GM18517 (cell line): ENCODE measurements around the gene DARS1.
"Not testable (repeated sequence)": the region's sequence is repeated elsewhere in the genome, so short reads cannot be mapped to it uniquely, and the experiment has no call there.

ENCODE experiments used
- ATAC-seq: cut with Tn5 transposase; IDR thresholded peaks from one replicate; pipeline ENCODE4 v1.9.1; 2021; ENCODE audit warnings: mild to moderate bottlenecking, moderate library complexity; ENCODE audit not compliant: unreplicated experiment

DARS1 gene

DNA sequence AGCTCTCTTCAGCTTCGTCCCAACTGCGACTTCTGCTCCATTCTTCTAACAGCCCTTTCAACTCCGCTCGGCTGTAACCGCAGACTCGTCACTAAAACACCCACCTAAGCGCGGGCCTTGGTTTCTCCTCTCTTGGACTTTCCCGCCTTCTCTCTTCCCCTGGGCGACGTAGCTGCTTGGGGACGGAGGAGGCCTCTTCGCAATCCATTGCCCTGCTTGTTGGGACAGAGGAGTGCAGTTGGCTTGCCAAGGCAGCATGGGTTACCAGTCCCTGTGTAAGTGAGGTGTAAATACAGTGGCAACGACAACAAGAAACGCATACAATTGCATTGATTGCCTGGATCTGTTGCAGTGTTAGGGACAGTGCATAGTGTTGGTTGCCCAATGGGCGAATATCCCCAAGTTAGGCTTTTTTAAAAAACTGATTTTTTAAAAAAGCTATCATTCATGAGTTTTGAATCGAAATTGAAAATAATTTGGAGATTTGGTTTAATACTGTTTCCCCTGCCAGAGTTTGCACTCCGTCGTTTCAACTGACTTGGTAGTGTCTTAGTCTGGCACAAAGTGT is 484 bp upstream of the DARS1 start:
- peak; percentile 44 for ATAC-seq

DNA sequence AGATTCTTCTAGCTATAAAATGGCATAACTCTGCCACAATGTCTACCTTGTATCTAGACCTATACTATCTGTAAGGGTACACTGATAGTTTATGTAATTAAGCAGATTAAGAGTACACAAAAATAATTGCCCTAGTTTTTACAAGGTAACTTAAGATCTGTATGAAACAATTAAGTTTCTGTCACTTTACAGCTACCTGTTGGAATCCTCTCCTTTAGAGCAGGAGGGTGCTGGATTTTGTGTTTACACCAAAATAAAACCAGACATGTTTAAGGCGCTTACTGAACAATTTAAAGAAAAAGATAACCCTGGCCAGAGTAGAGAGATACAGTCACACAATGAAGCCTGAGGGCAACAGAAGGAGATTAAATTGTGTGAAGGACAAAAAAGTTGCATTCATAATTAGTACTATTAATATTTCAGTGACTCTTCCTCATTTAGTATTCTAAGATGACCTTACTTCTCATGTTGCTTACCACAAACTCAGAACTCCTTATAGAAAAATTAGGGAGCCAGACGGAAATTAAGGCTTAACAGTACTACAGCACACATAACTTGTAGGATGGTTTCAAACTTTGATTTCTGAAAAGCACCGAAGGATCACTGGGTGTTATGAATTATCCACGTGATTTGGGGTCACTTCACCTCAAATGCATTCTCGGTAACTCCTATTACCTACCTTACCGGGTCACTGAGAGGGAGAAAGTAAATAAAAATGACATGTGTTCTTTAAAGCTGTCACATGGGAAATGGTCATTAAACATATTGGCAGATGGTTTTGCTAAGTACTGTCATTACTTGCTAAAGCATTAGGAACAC is 1.0 kb downstream of the DARS1 start:
- peak; percentile 49 for ATAC-seq

DNA sequence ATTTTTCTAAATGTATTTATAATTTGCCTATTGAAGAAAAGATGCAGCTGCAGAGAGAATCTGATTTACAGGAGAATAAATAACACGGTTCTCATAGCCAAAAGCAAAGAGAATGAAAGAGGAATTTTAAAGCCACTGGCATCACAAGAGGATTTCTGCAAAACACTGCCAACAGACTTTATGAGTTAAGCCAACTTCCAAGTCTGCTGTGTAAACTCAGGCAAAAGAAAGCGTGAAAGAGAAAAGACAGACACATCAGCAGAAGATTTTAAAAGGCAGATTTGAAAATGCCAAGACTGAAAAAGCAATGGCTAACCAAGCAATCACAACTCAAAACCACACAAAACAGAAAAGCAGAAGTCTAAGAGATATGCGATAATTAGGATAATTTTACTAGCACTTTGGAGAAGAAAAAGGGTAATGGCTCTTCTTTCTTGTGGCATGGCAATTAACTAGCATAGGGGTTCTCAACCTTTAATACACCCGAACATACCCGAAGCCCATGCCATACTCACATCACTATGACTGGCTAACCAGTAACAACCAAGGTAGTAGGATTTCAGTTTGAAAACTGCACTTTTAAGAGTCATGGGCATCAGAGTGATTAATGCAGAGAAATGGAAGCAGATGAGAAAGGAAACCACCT is 4.9 kb downstream of the DARS1 start:
- no peak for ATAC-seq

DNA sequence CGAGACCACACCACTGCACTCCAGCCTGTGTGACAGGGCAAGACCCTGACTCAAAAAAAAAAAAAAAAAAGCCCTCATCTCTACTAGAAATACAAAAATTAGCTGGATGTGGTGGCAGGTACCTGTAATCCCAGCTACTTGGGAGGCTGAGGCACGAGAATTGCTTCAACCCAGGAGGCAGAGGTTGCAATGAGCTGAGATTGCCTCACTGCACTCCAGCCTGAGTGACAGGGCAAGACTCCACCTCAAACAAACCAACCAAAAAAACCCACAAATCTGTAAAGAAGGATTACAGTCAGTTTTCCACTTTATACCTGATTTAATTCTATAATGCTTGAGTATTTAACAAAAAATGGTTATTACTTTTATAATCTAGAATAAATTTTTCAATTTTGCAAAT is 9.7 kb downstream of the DARS1 start:
- no peak for ATAC-seq

DNA sequence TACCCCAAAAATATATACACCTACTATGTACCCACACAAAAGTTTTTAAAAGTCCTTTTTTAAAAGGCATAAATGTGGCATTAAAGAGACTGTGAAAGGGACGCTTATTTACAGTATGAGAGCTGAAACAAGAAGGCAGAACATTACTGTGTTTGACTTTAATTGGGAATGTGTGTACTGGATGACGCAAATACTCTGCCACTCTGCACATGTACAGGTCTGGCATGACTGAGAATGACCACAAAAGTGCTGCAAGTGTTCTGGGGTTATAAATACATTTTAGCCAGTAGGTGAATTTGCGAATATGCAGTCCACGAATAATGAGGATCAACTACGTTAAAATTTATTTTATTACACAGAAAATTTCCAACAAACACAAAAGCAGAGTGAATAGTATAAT is 11.4 kb downstream of the DARS1 start:
- no peak for ATAC-seq

DNA sequence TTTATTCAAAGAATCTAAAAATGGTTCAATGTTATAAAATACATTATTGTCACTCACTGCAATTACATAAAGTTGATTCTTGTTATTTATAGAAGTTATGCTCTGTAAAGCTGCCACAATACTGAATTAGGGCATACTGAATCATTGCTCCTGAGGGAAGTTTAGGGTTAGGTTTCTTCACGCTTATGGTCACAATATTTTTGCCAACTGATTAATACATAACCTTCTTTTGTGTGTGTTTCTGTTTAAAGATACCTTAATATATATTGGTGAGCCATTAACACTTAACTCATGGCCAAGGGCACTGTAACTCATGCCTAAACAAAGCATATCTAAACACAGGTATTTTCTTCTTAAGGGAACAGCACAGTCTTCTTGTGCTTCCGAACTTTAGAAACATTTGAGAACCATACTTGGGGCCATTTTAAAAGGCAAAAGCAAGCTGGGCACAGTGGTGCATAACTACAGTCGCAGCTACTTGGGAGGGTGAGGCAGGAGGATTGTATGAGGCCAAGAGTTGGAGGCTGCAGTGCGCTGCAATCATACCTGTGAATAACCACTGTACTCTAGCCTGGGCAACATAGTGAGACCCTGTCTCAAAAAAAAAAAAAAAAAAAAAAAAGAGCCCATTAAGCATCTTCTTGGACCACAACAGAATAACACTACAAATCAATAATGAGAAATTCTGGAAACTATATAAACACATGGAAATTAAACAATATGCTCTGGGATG is 15.6 kb downstream of the DARS1 start:
- no peak for ATAC-seq

DNA sequence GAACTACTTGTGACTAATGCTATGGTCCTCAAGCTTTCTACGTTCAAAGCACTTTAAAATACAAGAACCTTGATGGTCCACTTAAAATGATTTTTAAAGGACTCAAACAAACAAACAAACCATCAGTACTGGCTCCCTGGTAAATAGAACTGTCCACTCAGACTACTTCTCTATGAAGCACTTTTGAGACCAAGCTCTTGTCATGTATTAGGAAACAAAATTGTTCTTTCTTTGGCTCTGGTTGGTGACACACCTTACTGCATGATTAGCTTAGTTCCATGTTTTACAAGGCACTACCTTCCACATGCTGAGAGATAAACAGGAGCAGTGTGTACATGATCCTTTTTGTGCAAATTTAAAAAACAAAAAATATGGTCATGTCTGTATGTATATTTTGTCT is 19.7 kb downstream of the DARS1 start:
- no peak for ATAC-seq

DNA sequence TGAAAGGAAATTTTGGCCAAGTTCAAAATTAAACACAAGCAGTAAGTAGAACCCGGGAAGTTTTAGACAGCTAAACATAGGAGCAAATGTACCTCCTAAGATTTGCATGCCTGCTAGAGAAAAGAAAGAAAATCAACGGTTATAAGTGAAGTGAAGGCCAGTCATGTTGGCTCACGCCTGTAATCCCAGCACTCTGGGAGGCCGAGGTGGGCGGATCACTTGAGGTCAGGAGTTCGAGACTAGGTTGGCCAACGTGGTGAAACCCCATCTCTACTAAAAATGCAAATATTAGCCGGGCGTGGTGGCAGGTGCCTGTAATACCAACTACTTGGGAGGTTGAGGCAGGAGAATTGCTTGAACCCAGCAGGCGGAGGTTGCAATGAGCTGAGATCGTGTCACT is 21.0 kb downstream of the DARS1 start:
- ATAC-seq: not testable (repeated sequence)

DNA sequence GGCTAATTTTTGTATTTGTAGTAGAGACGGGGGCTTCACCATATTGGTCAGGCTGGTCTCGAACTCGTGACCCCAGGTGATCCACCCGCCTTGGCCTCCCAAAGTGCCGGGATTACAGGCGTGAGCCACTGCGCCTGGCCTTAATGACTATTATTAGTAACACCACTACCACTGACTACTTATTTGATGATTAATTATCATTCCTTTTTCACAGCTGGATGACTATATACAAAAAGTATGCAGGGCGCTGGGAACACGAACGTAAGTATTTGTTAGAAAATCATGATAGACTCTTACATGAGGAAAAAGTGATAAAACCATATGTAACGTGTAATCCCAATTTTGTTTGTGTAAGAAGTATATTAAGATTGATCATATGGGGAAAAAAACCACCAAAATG is 21.6 kb downstream of the DARS1 start:
- ATAC-seq: no peak

DNA sequence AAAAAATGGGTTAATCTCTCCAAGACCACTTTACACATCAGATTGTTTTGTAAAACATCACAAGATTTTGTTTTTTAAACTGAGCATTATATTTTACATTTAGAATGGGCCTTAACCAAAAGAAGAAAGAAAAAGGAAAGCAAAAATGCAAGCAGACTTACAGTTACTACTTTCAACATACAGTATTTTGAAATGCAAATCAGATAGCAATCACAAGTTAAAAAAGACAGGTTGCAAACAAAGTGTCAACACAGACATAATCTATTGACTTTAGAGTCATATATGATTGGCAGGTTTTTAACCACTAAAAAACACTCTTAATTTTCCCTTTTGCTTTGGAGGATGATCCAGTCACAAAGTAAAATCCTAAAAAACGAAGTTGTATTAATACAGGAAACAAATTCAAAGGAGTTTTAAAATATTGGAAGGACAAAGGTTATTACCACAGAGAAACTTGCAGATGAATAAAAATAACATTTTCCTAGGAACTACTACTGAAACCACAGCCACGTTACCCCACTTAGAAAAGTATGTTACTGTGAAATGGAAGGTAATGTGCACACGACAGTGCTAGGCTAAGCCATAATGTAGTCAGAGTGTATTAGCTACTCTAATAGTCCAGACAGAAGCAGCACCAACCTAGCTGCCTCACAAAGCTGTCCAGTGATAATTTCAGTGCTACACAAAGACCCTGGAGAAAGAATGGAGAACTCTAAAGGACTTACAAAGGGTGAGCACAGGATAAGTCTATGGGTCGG is 22.9 kb downstream of the DARS1 start:
- peak; percentile 79 for ATAC-seq

DNA sequence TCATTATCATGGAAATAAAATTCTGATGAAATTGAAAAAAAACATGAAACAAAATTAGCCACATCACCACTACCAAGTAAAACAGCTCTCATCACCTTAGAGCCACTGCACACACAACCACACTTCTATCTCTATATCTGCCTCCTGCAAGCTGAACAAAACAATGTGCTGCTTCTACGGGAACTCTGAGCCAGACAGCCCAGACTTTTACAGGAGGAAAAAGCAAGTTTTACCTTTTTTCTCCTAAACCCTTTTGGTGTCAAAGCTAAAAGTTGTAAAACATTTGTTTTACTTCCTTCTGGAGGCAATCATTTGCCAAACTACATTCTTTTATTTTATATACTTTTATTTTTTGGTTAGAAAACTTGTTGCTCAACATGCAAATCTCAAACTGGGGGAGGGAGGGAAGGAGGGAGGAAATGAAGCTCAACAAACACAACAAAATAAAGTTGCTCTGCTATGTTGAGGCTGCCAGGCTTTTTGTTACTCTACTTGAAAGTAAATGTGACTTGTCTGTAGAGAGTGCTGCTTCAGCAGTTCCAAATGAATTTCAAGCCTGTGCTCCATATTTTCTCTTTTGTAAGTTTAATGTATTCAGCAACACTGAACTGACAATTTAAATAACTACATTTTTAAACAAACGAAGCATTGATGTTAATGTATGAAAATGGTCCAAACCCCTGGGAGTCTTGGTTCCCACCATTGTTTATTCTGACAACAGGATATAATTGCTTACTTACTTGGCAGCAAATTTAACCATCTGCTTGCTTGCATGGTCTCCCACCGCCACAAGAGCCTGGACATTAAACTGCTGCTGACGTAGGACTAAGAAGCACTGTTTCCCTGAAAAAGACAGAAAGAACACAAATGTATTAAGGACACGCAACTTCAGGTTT is 24.5 kb downstream of the DARS1 start:
- ATAC-seq: no peak

DNA sequence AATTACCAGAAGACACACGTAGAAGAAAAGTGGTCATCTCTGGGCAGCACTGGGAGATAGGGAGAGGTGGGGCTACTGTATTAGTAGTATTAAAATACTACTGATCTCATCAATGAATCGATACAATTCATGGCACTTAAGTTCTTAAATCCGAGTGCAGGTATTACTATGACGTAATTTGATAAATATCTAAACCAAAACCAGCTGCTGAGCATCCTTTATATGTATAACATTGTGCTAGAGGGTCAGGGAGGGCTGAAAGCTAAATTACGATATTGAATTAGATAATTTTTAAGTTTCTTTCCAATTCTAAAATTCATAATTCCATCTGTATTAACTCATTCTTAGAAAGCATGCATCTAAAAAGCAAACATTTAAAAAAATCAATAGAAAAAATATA is 25.3 kb downstream of the DARS1 start:
- ATAC-seq: no peak

DNA sequence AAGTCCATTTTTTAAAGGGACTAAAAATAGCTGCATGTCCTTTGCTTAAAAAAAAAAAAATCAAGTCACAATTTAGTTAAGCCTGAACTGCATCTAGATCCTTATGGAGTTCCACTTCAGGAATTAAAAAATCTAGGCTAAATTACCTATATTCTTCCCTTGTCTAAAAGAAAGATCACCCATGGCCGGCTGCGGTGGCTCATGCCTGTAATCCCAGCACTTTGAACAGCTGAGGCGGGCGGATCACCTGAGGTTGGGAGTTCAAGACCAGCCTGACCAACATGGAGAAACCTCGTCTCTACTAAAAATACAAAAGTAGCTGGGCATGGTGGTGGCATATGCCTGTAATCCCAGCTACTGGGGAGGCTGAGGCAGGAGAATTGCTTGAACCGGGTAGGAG is 26.5 kb downstream of the DARS1 start:
- not testable (repeated sequence) for ATAC-seq

DNA sequence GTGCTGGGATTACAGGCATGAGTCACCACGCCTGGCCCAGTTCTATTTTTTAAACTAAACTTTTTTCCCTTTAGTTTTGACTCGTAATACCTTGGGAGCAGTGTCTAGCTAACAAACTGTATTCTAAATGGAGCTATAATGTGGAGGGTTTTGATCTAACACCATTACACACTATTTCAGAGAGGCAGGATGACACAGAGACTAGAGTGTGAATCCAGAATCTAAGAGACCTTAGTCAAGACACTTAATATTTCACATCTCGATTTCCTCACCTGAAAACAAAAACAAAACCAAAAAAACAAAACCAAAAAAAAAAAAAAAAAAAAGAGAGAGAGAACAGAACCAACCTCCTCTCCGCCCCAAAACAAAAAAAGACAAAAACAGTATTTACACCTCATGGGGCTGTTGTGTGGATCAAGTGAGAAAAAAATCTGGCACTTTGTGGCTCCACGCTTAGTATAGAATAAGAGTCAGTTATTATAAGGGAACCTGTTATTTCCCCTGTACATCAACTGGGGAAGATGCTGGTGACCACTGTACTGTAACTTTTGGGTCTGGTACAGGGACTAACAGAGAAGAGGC is 31.3 kb downstream of the DARS1 start:
- ATAC-seq: no peak

DNA sequence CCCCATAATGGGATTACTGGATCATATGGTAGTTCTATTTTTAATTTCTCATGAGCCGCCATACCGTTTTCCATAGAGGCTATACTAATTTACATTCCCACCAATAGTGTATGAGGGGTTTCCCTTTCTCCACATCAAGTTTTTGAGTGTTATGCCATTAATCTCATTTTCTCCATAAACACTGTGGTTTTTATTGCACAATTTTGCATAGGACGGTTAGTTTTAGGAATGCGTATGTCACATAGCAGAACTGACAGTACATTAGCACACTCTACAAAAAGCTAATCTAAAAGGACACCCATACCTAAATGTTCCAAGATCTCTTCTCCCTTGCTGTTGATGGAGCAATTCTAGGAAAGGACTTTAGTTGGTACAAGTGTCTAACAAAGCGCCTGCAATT is 32.5 kb downstream of the DARS1 start:
- no peak for ATAC-seq

DNA sequence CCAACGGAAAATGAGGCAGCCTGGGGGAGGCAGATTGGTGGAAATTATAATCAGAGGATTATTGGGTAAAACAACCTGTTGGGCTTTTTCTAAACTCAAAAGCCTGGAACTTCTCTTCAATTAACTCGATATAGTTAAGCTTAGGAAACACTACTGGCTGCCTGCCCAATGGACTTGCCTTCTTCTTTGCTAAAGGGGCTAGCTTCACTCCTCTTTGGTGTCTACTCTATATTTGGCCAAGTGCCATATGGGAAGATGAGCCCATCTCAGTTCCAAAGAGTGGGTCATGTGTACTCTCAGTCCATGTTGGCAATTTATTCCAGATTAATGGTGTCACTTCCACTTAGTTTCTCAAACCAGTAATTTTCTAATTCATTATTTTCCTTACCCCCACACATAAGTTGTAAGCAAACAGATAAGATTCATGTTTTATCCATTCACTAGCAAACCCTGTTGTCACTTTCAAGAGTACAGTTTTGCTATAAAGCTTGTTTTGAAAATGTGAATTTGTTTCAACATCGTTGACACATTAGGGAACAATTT is 34.3 kb downstream of the DARS1 start:
- ATAC-seq: no peak

DNA sequence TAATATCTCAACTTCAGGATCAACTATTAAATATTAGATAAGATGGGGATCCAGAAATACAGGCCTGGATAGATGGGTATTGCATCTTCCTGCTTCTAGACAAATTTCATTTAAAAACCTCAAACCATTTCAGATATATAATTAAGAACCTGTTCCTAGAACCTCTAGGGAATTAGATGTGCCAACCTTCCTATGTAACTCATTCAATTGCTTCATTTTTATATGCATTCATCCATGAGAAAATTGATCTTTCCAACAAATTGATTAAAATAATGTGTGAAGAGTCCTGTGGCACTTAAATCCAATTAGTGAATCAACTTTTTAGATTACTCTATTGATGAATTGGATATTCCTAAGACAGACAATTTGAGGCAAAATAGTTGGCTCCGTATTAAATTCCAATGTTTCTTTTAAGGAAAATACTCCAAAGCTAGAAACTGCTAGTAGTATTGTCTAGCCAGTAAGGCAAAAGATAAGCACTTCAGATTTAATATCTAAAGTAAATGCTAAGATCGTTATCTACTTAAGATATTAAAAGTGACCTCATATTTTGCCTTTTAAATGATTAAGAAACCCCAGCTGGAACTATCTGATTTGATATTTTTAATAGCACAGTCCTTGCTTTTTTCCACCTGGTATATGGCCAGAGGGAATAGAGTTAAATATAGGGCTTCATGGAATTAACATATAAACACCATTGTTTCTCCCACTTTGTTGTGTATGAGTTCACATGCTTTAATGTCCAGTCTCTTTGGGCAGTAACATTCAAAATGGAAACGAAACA is 35.8 kb downstream of the DARS1 start:
- no peak for ATAC-seq

DNA sequence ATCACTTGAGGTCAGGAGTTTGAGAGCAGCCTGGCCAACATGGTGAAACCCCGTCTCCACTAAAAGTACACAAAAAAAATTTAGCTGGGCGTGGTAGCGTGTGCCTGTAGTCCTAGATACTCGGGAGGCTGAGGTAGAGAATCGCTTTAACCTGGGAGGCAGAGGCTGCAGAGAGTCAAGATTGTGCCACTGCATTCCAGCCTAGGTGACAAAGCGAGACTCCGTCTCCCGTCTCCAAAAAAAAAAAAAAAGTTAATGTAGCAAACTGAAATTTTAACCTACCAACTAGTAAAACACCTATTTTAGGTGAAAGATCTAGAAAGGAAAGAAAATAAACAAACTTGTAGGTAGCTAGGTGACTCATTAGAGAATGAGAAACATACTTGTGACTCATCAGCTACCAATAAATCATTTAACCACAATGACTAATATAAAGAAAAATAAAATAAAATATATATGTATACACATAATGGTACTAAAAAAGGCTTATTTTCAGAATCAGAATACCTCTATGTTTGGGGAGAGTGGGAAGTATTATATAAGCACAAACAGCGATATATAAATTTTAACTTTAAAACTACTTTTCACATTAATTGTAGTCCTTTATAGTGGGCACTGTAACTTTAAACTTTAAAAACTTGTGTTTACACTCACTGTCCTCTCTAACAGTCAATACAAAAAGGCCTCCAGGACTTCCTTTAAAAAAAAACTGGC is 36.6 kb downstream of the DARS1 start:
- peak; percentile 91 for ATAC-seq
